Esophagus squamous epithelium (tissue), 5 donors: Measurements from ENCODE around the gene MYBPC3. TPM values are rescaled to one million over a fixed set of nuclear protein-coding genes. Genes with fewer than 3 reads are reported as not detected.

Experiments used
- DNase-seq: peaks from one replicate; lab custom pipeline; 2025; lab: John Stamatoyannopoulos, UW
- H3K27ac ChIP-seq, 4 donors: fragments of 200-600 bp; sonication (generic); one replicate each; pipeline ENCODE4 v1.5.1; 2016 to 2019; ENCODE audit warnings: mild to moderate bottlenecking in 1 of 4
- H3K27me3 ChIP-seq, 4 donors: fragments of 200-600 bp; sonication (generic); 1 replicate in 3 of 4; 2 replicates in 1 of 4; pipeline versions ENCODE4 v1.5.1 to v1.6.0; 2017 to 2021; ENCODE audit warnings: antibody characterized with exemption in 1 of 4
- H3K36me3 ChIP-seq, 3 donors: fragments of 200-600 bp; sonication (generic); one replicate each; pipeline ENCODE4 v1.5.1; 2016 to 2019
- H3K4me1 ChIP-seq, 3 donors: fragments of 200-600 bp; sonication (generic); one replicate each; pipeline ENCODE4 v1.5.1; 2017 to 2019
- H3K4me3 ChIP-seq, 4 donors: fragments of 200-600 bp; sonication (generic); 1 replicate in 3 of 4; 2 replicates in 1 of 4; pipeline ENCODE4 v1.5.1; 2016 to 2019; ENCODE audit warnings: mild to moderate bottlenecking in 2 of 4, moderate library complexity in 1 of 4
- H3K9me3 ChIP-seq, 3 donors: fragments of 200-600 bp; sonication (generic); one replicate each; pipeline ENCODE4 v1.5.1; 2016 to 2019
- POLR2A ChIP-seq, 4 donors: fragments of 450-650 bp; IDR thresholded peaks; one replicate each; pipeline ENCODE4 v1.6.1; 2017; ENCODE audit warnings: antibody characterized with exemption in 4 of 4, mild to moderate bottlenecking in 4 of 4, moderate library complexity in 3 of 4
- WGBS, 2 donors: methylation state at CpG; one replicate each; pipeline ENCODE4 v1.1.5; 2018; 5-methylcytosine and 5-hydroxymethylcytosine counted together
- intact Hi-C: fragments of 100-400 bp; cut with DNase I; formaldehyde crosslinking; loops from one replicate; pipeline ENCODE4 v1.15.0; 2022
- total RNA-seq, 4 donors: library from RNA; depleted of rRNA; stranded (reverse); fragments of >200 nt; gene quantifications; one replicate each; pipeline ENCODE4 v1.1.0, GENCODE V29; 2016
- TF ChIP-seq, protein P1 (sequence below), 6 experiments: fragments of 450-650 bp in 4 of 6; fragments of 200-600 bp in 2 of 6; sonication (generic) in 2 of 6; IDR thresholded peaks; one replicate each; pipeline ENCODE4 v1.5.1; 2016 to 2019; ENCODE audit warnings: antibody characterized with exemption in 6 of 6, mild to moderate bottlenecking in 4 of 6, moderate library complexity in 4 of 6
- donor health status: DM: yes; HTN: yes; CAD: no.

The MYBPC3 gene
- total RNA-seq, 4 donors from 2014 or later, result 0.08 TPM; not detected in 3

- 49 to 52% methylated on average over 3 of the region's 3 CpGs for WGBS, 2 donors
- Histone ChIP-seq H3K4me1 (peaks cover 0 to 10% (median 3%) of the 10 kb centered on the region in 3 donors), H3K36me3 (no peaks in the 10 kb centered on the region), H3K4me3 (no peak overlapping the region), H3K9me3 (no peaks in the 10 kb centered on the region), H3K27ac (no peak overlapping the region), H3K27me3 (no peaks in the 10 kb centered on the region)
- no peak for DNase-seq
- TF ChIP-seq, protein P1, sequence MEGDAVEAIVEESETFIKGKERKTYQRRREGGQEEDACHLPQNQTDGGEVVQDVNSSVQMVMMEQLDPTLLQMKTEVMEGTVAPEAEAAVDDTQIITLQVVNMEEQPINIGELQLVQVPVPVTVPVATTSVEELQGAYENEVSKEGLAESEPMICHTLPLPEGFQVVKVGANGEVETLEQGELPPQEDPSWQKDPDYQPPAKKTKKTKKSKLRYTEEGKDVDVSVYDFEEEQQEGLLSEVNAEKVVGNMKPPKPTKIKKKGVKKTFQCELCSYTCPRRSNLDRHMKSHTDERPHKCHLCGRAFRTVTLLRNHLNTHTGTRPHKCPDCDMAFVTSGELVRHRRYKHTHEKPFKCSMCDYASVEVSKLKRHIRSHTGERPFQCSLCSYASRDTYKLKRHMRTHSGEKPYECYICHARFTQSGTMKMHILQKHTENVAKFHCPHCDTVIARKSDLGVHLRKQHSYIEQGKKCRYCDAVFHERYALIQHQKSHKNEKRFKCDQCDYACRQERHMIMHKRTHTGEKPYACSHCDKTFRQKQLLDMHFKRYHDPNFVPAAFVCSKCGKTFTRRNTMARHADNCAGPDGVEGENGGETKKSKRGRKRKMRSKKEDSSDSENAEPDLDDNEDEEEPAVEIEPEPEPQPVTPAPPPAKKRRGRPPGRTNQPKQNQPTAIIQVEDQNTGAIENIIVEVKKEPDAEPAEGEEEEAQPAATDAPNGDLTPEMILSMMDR (IDR thresholded peaks at IDR 0.05), result no peak
- no peak for TF ChIP-seq POLR2A (IDR thresholded peaks at IDR 0.05)
- intact Hi-C loops, result loop anchor here (5.0 to 10.0 kb wide), 2 partner anchors 38 to 85 kb away; partner anchors contain the start of gene SLC39A13
These were observed 17.2 kb upstream of the MYBPC3 start for GRCh38 chr11:47369676-47370075.

- H3K4me3 ChIP-seq, result no peak overlapping the region
- no peak for DNase-seq
- WGBS, 2 donors, result 67 to 90% methylated on average over 1 of the region's 1 CpG
- H3K27ac ChIP-seq, result no peak overlapping the region
- H3K36me3 ChIP-seq, result no peaks in the 10 kb centered on the region
- H3K4me1 ChIP-seq, result no peaks in the 10 kb centered on the region
- no peaks in the 10 kb centered on the region for H3K27me3 ChIP-seq
- intact Hi-C loops, result no loop called here
- no peak for TF ChIP-seq POLR2A (IDR thresholded peaks at IDR 0.05)
- H3K9me3 ChIP-seq, result no peaks in the 10 kb centered on the region
These were observed 13.6 kb upstream of the MYBPC3 start for GRCh38 chr11:47366020-47366490.

GRCh38 chr11:47361419-47361818 is 8.9 kb upstream of the MYBPC3 start:
- Histone ChIP-seq H3K27ac (no peak overlapping the region), H3K4me1 (no peaks in the 10 kb centered on the region), H3K4me3 (no peak overlapping the region), H3K36me3 (no peaks in the 10 kb centered on the region), H3K9me3 (no peaks in the 10 kb centered on the region), H3K27me3 (no peaks in the 10 kb centered on the region)
- intact Hi-C loops, result no loop called here
- DNase-seq, result no peak
- WGBS, 2 donors, result 66 to 79% methylated on average over 12 to 13 of the region's 13 CpGs
- TF ChIP-seq, protein P1 (IDR thresholded peaks at IDR 0.05), result no peak
- TF ChIP-seq POLR2A (IDR thresholded peaks at IDR 0.05), result no peak

DNA sequence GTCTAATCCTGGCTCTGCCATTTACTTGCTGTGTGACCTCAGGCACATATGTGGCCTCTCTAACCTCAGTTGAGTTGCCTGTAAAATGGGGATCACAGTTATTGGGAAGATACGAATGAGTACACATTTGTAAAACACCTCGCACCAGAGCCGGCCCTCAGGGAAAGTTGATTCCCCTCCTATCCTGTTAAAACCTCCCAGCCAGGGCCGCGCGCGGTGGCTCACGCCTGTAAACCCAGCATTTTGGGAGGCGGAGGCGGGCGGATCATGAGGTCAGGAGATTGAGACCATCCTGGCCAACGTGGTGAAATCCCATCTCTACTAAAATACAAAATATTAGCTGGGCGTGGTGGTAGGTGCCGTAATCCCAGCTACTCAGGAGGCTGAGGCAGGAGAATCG is 7.8 kb upstream of the MYBPC3 start:
- WGBS, 2 donors, result 89 to 94% methylated on average over 7 to 12 of the region's 15 CpGs
- Histone ChIP-seq H3K4me3 (no peak overlapping the region), H3K27me3 (no peaks in the 10 kb centered on the region), H3K27ac (no peak overlapping the region), H3K4me1 (peaks cover 0 to 5% (median 0%) of the 10 kb centered on the region in 3 donors), H3K36me3 (no peaks in the 10 kb centered on the region), H3K9me3 (no peaks in the 10 kb centered on the region)
- no peak for TF ChIP-seq POLR2A (IDR thresholded peaks at IDR 0.05)
- TF ChIP-seq, protein P1 (IDR thresholded peaks at IDR 0.05), result no peak
- DNase-seq, result no peak
- intact Hi-C loops, result no loop called here

- no peaks in the 10 kb centered on the region for H3K9me3 ChIP-seq
- intact Hi-C loops, result loop anchor here (10.0 kb wide), 1 partner anchor 185 kb away; the partner anchor contains the start of gene ARFGAP2
- no peaks in the 10 kb centered on the region for H3K36me3 ChIP-seq
- no peak overlapping the region for H3K4me3 ChIP-seq
- WGBS, 2 donors, result 61 to 82% methylated on average over 11 of the region's 17 CpGs
- peaks cover 3 to 13% (median 4%) of the 10 kb centered on the region in 3 donors for H3K4me1 ChIP-seq
- no peaks in the 10 kb centered on the region for H3K27me3 ChIP-seq
- TF ChIP-seq, protein P1 (IDR thresholded peaks at IDR 0.05), result no peak
- TF ChIP-seq POLR2A (IDR thresholded peaks at IDR 0.05), result no peak
- DNase-seq, result no peak
- H3K27ac ChIP-seq, result no peak overlapping the region
These were observed 7.1 kb upstream of the MYBPC3 start for GRCh38 chr11:47359586-47359985.
